IMR-90 (cell line): ENCODE results near the gene MICAL2. TPM values are rescaled to one million over a fixed set of nuclear protein-coding genes. Genes with fewer than 3 reads are reported as not detected.

Source experiments
- ATAC-seq: fragments of 200-7000 bp; cut with Tn5 transposase; 2 replicates; pipeline ENCODE4 v1.9.1; 2020; ENCODE audit warnings: low read depth, mild to moderate bottlenecking, moderate library complexity
- BruUV-seq: library from RNA; stranded (reverse); fragments of 400-500 nt; replicated peaks from 2 replicates; lab custom pipeline; 2021; lab: Mats Ljungman, UMichigan
- CTCF ChIA-PET: fragments of 300-600 bp; formaldehyde crosslinking; extraction: SDS; loops from one replicate; lab custom pipeline; 2021; ENCODE audit warnings: antibody characterized with exemption; lab: Yijun Ruan, JAX
- POLR2A ChIA-PET: fragments of 300-600 bp; sonication (Branson Sonifier 250); formaldehyde crosslinking; loops from one replicate; lab custom pipeline; 2022; ENCODE audit warnings: antibody characterized with exemption; ENCODE audit not compliant: unreplicated experiment; lab: Charles Lee
- DNase-seq: peaks from one replicate; pipeline ENCODE4 v3.0.0; 2013
- H2AFZ ChIP-seq: replicated peaks from 2 replicates; pipeline ENCODE3; 2013; ENCODE audit warnings: low read length, mild to moderate bottlenecking; ENCODE audit not compliant: poor library complexity
- H2AK5ac ChIP-seq: 2 replicates; pipeline ENCODE4 v1.6.1; 2013; ENCODE audit warnings: low read depth, low read length, inconsistent platforms
- H2AK9ac ChIP-seq: replicated peaks from 2 replicates; pipeline ENCODE3; 2013; ENCODE audit warnings: mild to moderate bottlenecking, low read depth, low read length, moderate library complexity; ENCODE audit not compliant: poor library complexity
- H2BK120ac ChIP-seq: 2 replicates; pipeline ENCODE4 v1.6.1; 2013; ENCODE audit warnings: low read depth, low read length, inconsistent platforms
- H2BK15ac ChIP-seq: 3 replicates; pipeline ENCODE4 v1.6.1; 2013; ENCODE audit warnings: low read depth, low read length, inconsistent platforms
- H2BK20ac ChIP-seq: 2 replicates; pipeline ENCODE4 v1.6.1; 2013; ENCODE audit warnings: low read depth, mild to moderate bottlenecking, inconsistent platforms, low read length, moderate library complexity
- H2BK5ac ChIP-seq: 2 replicates; pipeline ENCODE4 v1.6.1; 2013; ENCODE audit warnings: mild to moderate bottlenecking, low read depth, low read length, inconsistent platforms; ENCODE audit not compliant: poor library complexity, severe bottlenecking
- H3K14ac ChIP-seq: replicated peaks from 2 replicates; pipeline ENCODE4 v1.6.1; 2013; ENCODE audit warnings: low read depth, low read length, inconsistent platforms
- H3K18ac ChIP-seq: 2 replicates; pipeline ENCODE4 v1.6.1; 2013; ENCODE audit warnings: low read depth, low read length, control low read depth
- H3K23ac ChIP-seq: 2 replicates; pipeline ENCODE4 v1.6.1; 2013; ENCODE audit warnings: low read depth, low read length, inconsistent platforms
- H3K27ac ChIP-seq: 2 replicates; pipeline ENCODE4 v1.5.1; 2013; ENCODE audit warnings: mild to moderate bottlenecking, control low read depth, low read length; ENCODE audit not compliant: insufficient read depth
- H3K27me3 ChIP-seq: 2 replicates; pipeline ENCODE4 v1.6.1; 2013; ENCODE audit warnings: low read length; ENCODE audit not compliant: control insufficient read depth, insufficient read depth
- H3K36me3 ChIP-seq: 2 replicates; pipeline ENCODE4 v1.6.1; 2013; ENCODE audit warnings: low read length, mixed read lengths; ENCODE audit not compliant: control insufficient read depth, insufficient read depth
- H3K4ac ChIP-seq: 2 replicates; pipeline ENCODE4 v1.6.1; 2013; ENCODE audit warnings: low read depth, low read length, inconsistent platforms
- H3K4me1 ChIP-seq: 2 replicates; pipeline ENCODE4 v1.6.1; 2013; ENCODE audit warnings: low read length, mixed read lengths; ENCODE audit not compliant: control insufficient read depth, insufficient read depth
- H3K4me2 ChIP-seq: 2 replicates; pipeline ENCODE4 v1.6.1; 2013; ENCODE audit warnings: low read depth, mild to moderate bottlenecking, control low read depth, low read length, moderate library complexity
- H3K4me3 ChIP-seq: 2 replicates; pipeline ENCODE4 v1.5.1; 2013; ENCODE audit warnings: low read depth, mild to moderate bottlenecking, control low read depth, low read length, moderate library complexity; ENCODE audit not compliant: insufficient read depth
- H3K56ac ChIP-seq: 2 replicates; pipeline ENCODE4 v1.6.1; 2013; ENCODE audit warnings: low read length, inconsistent platforms; ENCODE audit not compliant: insufficient read depth; ENCODE audit errors: extremely low read depth
- H3K79me1 ChIP-seq, 2 experiments: 2 replicates each; pipeline ENCODE4 v1.6.1; 2013; ENCODE audit warnings: low read length in 2 of 2, inconsistent platforms in 1 of 2, low read depth in 1 of 2
- H3K9ac ChIP-seq: 2 replicates; pipeline ENCODE4 v1.6.1; 2013; ENCODE audit warnings: low read depth, low read length, control low read depth
- H3K9me1 ChIP-seq: 2 replicates; pipeline ENCODE4 v1.6.1; 2013; ENCODE audit warnings: low read length, inconsistent platforms; ENCODE audit not compliant: insufficient read depth
- H3K9me3 ChIP-seq: 2 replicates; pipeline ENCODE4 v1.6.1; 2013; ENCODE audit warnings: low read length; ENCODE audit not compliant: control insufficient read depth, insufficient read depth
- H4K20me1 ChIP-seq: 2 replicates; pipeline ENCODE4 v1.6.1; 2013; ENCODE audit warnings: low read length, inconsistent platforms; ENCODE audit not compliant: insufficient read depth
- H4K5ac ChIP-seq: 2 replicates; pipeline ENCODE4 v1.6.1; 2013; ENCODE audit warnings: mild to moderate bottlenecking, low read depth, low read length, control low read depth
- H4K8ac ChIP-seq, 2 experiments: 2 replicates each; pipeline ENCODE4 v1.6.1; 2013; ENCODE audit warnings: low read depth in 2 of 2, low read length in 2 of 2, control low read depth in 1 of 2, inconsistent platforms in 1 of 2
- H4K91ac ChIP-seq: 2 replicates; pipeline ENCODE4 v1.6.1; 2013; ENCODE audit warnings: low read depth, low read length, inconsistent platforms; ENCODE audit not compliant: insufficient read depth
- CTCF ChIP-seq: conservative IDR thresholded peaks from 2 replicates; pipeline ENCODE4 v1.5.1; 2012; ENCODE audit warnings: mild to moderate bottlenecking, low read depth, low read length, improper control_type of control experiment
- ELK1 ChIP-seq: fragments of 150-350 bp; IDR thresholded peaks from 2 replicates; pipeline ENCODE4 v1.6.1; 2016; ENCODE audit warnings: low read depth, mild to moderate bottlenecking, low read length, moderate library complexity, borderline replicate concordance
- RAD21 ChIP-seq: IDR thresholded peaks from 2 replicates; pipeline ENCODE4 v1.6.1; 2012; ENCODE audit warnings: low read length, improper control_type of control experiment
- WGBS, 2 experiments: methylation state at CpG; one replicate each; pipeline versions ENCODE4 v1.1.5 to v1.1.7; 2013; ENCODE audit warnings: missing lambda C conversion rate in 2 of 2; ENCODE audit not compliant: insufficient read length in 1 of 2; ENCODE audit errors: extremely low coverage in 2 of 2; 5-methylcytosine and 5-hydroxymethylcytosine counted together
- dilution Hi-C: fragments of 300-500 bp; cut with HindIII; formaldehyde crosslinking; loops from one replicate; pipeline ENCODE4 v1.14.3; 2018; ENCODE audit warnings: low sequenced_read_pairs; ENCODE audit not compliant: unreplicated experiment
- in situ Hi-C: fragments of 300-500 bp; cut with MboI; formaldehyde crosslinking; loops from 3 replicates; pipeline ENCODE4 v1.14.3; 2019; ENCODE audit warnings: low sequenced_read_pairs, inconsistent platforms, mixed read lengths
- intact Hi-C: fragments of 100-400 bp; cut with micrococcal nuclease; formaldehyde crosslinking; loops from 2 replicates; pipeline ENCODE4 v1.10.0; 2022
- polyA plus RNA-seq, 3 experiments: library from polyadenylated mRNA; depleted of rRNA; stranded (reverse); fragments of >200 nt; gene quantifications; 2 replicates each; pipeline ENCODE4 v1.2.3, GENCODE V29; 2012; ENCODE audit warnings: low replicate concordance in 1 of 3
- total RNA-seq: library from RNA; depleted of rRNA; stranded (reverse); fragments of >200 nt; gene quantifications from 2 replicates; pipeline ENCODE4 v1.2.3, GENCODE V29; 2012

The MICAL2 gene
- total and polyA plus RNA-seq, 2 of the 4 experiments (the other 2 are of a cell fraction): 170 to 336 TPM

DNA sequence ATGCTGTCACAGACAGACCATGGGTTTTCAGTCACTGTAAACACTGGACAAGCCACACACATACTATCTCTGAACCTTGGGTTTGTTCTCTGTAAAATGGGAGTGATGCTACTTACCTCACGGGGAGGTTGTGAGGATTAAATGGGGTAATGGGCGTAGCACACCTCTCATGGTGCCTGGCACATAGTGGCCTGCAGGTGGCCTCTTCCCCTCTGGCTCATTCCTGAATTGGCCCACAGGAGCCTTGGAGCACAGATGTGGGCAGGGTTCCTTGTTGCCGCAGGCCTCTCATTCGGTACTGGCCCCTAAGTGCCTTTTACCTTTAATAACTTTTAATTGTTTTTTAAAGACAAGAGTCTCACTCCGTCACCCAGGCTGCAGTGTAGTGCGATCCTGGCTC lies 11.7 kb downstream of the MICAL2 start:
- H3K4me3 ChIP-seq: no peak overlapping the region
- peak overlapping the region; percentile 44; the same call in 1 of the 2 replicates for H4K91ac ChIP-seq
- ChIA-PET CTCF (interaction anchor here (1.2 kb wide), 1 partner anchor 160 kb away, joined by 4 read pairs; no protein-coding TSS in a partner anchor), POLR2A (no interaction called here)
- peaks cover 5% of the 10 kb centered on the region for H3K36me3 ChIP-seq
- WGBS, 2 experiments: no CpG with 5 or more reads among the region's 6 CpGs
- no TSS peak for BruUV-seq
- no peaks in the 10 kb centered on the region for H3K9me3 ChIP-seq
- H3K4me1 ChIP-seq: peaks cover 73% of the 10 kb centered on the region
- no peaks in the 10 kb centered on the region for H3K27me3 ChIP-seq
- no peak overlapping the region for H3K4ac ChIP-seq
- H3K9me1 ChIP-seq: peaks cover 72% of the 10 kb centered on the region
- no peak overlapping the region for H2AK9ac ChIP-seq
- DNase-seq (no peak), ATAC-seq (no peak)
- H2AK5ac ChIP-seq: peak overlapping the region; percentile 46; the same call in 1 of the 2 replicates
- in situ Hi-C loops (no loop called here), dilution Hi-C loops (no loop called here), intact Hi-C loops (no loop called here)
- no peak overlapping the region for H3K56ac ChIP-seq
- H4K8ac ChIP-seq: no peak overlapping the region; a peak in 1 of 4 replicates
- no peak overlapping the region for H3K18ac ChIP-seq
- H2BK15ac ChIP-seq: no peak overlapping the region
- H3K4me2 ChIP-seq: no peak overlapping the region
- TF ChIP-seq RAD21 (peak; percentile 40; the same call in 1 of the 2 replicates), ELK1 (no peak), CTCF (peak; percentile 36)
- no peak overlapping the region for H3K14ac ChIP-seq
- H2AFZ ChIP-seq: no peak overlapping the region
- H2BK20ac ChIP-seq: peak overlapping the region; percentile 48; the same call in 1 of the 2 replicates
- H3K79me1 ChIP-seq: peaks cover 23 to 92% of the 10 kb centered on the region in 2 experiments
- no peak overlapping the region for H3K27ac ChIP-seq
- peak overlapping the region; percentile 52; the same call in 1 of the 2 replicates for H2BK120ac ChIP-seq
- peak overlapping the region; percentile 8 for H2BK5ac ChIP-seq
- no peak overlapping the region; the same call in 1 of the 2 replicates for H3K23ac ChIP-seq
- H4K5ac ChIP-seq: no peak overlapping the region
- H4K20me1 ChIP-seq: peaks cover 80% of the 10 kb centered on the region
- H3K9ac ChIP-seq: no peak overlapping the region
